ENCODE measurements around the gene SUGCT. TPM values are rescaled to one million over a fixed set of nuclear protein-coding genes. Genes with fewer than 3 reads are reported as not detected.

The SUGCT gene
- total RNA-seq, 1 donor from 2014 or later = 12.0 TPM

GRCh38 chr7:40509287-40509996 is 374.6 kb downstream of the SUGCT start:
- Histone ChIP-seq H3K4me3 (ENCODE audit: low read length in 3 of 3) (no peak overlapping the region), H3K9ac (ENCODE audit: low read depth in 1 of 3, low read length in 3 of 3) (no peak overlapping the region), H3K9me3 (ENCODE audit: control insufficient read depth in 3 of 3, low read length in 3 of 3) (peaks cover 0 to 2% (median 0%) of the 10 kb centered on the region in 3 donors), H3K4me1 (ENCODE audit: control insufficient read depth in 3 of 3, insufficient read depth in 3 of 3, low read length in 3 of 3) (no peaks in the 10 kb centered on the region), H3K27ac (ENCODE audit: low read depth, low read length) (no peak overlapping the region), H3K36me3 (ENCODE audit: control insufficient read depth in 3 of 3, insufficient read depth in 3 of 3, low read length in 3 of 3) (no peaks in the 10 kb centered on the region), H3K27me3 (ENCODE audit: control insufficient read depth in 3 of 3, insufficient read depth in 3 of 3, low read length in 3 of 3) (no peaks in the 10 kb centered on the region)

- Histone ChIP-seq H3K27me3 (ENCODE audit: control insufficient read depth in 3 of 3, insufficient read depth in 3 of 3, low read length in 3 of 3) (no peaks in the 10 kb centered on the region), H3K36me3 (ENCODE audit: control insufficient read depth in 3 of 3, insufficient read depth in 3 of 3, low read length in 3 of 3) (no peaks in the 10 kb centered on the region), H3K4me3 (ENCODE audit: low read length in 3 of 3) (no peak overlapping the region), H3K9me3 (ENCODE audit: control insufficient read depth in 3 of 3, low read length in 3 of 3) (no peaks in the 10 kb centered on the region), H3K4me1 (ENCODE audit: control insufficient read depth in 3 of 3, insufficient read depth in 3 of 3, low read length in 3 of 3) (no peaks in the 10 kb centered on the region), H3K27ac (ENCODE audit: low read depth, low read length) (no peak overlapping the region), H3K9ac (ENCODE audit: low read depth in 1 of 3, low read length in 3 of 3) (no peak overlapping the region)
These were observed 381.6 kb downstream of the SUGCT start for GRCh38 chr7:40516376-40516775.

- Histone ChIP-seq H3K9ac (ENCODE audit: low read depth in 1 of 3, low read length in 3 of 3) (no peak overlapping the region), H3K4me3 (ENCODE audit: low read length in 3 of 3) (no peak overlapping the region), H3K36me3 (ENCODE audit: control insufficient read depth in 3 of 3, insufficient read depth in 3 of 3, low read length in 3 of 3) (no peaks in the 10 kb centered on the region), H3K27me3 (ENCODE audit: control insufficient read depth in 3 of 3, insufficient read depth in 3 of 3, low read length in 3 of 3) (no peaks in the 10 kb centered on the region), H3K4me1 (ENCODE audit: control insufficient read depth in 3 of 3, insufficient read depth in 3 of 3, low read length in 3 of 3) (no peaks in the 10 kb centered on the region), H3K9me3 (ENCODE audit: control insufficient read depth in 3 of 3, low read length in 3 of 3) (no peaks in the 10 kb centered on the region), H3K27ac (ENCODE audit: low read depth, low read length) (no peak overlapping the region)
These were observed 384.2 kb downstream of the SUGCT start for GRCh38 chr7:40519009-40519408.

- Histone ChIP-seq H3K9ac (ENCODE audit: low read depth in 1 of 3, low read length in 3 of 3) (no peak overlapping the region), H3K27me3 (ENCODE audit: control insufficient read depth in 3 of 3, insufficient read depth in 3 of 3, low read length in 3 of 3) (no peaks in the 10 kb centered on the region), H3K9me3 (ENCODE audit: control insufficient read depth in 3 of 3, low read length in 3 of 3) (no peaks in the 10 kb centered on the region), H3K27ac (ENCODE audit: low read depth, low read length) (no peak overlapping the region), H3K4me1 (ENCODE audit: control insufficient read depth in 3 of 3, insufficient read depth in 3 of 3, low read length in 3 of 3) (peaks cover 0 to 6% (median 0%) of the 10 kb centered on the region in 3 donors), H3K36me3 (ENCODE audit: control insufficient read depth in 3 of 3, insufficient read depth in 3 of 3, low read length in 3 of 3) (no peaks in the 10 kb centered on the region), H3K4me3 (ENCODE audit: low read length in 3 of 3) (no peak overlapping the region)
These were observed 386.4 kb downstream of the SUGCT start for GRCh38 chr7:40520986-40521738.

GRCh38 chr7:40525764-40526163 is 391.0 kb downstream of the SUGCT start:
- Histone ChIP-seq H3K9me3 (ENCODE audit: control insufficient read depth in 3 of 3, low read length in 3 of 3) (no peaks in the 10 kb centered on the region), H3K9ac (ENCODE audit: low read depth in 1 of 3, low read length in 3 of 3) (no peak overlapping the region)

GRCh38 chr7:40526951-40527715 is 392.3 kb downstream of the SUGCT start:
- Histone ChIP-seq H3K27me3 (ENCODE audit: control insufficient read depth in 3 of 3, insufficient read depth in 3 of 3, low read length in 3 of 3) (no peaks in the 10 kb centered on the region), H3K4me1 (ENCODE audit: control insufficient read depth in 3 of 3, insufficient read depth in 3 of 3, low read length in 3 of 3) (peaks cover 0 to 6% (median 0%) of the 10 kb centered on the region in 3 donors), H3K27ac (ENCODE audit: low read depth, low read length) (no peak overlapping the region), H3K9me3 (ENCODE audit: control insufficient read depth in 3 of 3, low read length in 3 of 3) (no peaks in the 10 kb centered on the region), H3K9ac (ENCODE audit: low read depth in 1 of 3, low read length in 3 of 3) (no peak overlapping the region), H3K4me3 (ENCODE audit: low read length in 3 of 3) (no peak overlapping the region), H3K36me3 (ENCODE audit: control insufficient read depth in 3 of 3, insufficient read depth in 3 of 3, low read length in 3 of 3) (no peaks in the 10 kb centered on the region)

More at GRCh38 chr7:40525764-40526163, 391.0 kb downstream of the SUGCT start:
- Histone ChIP-seq H3K36me3 (ENCODE audit: control insufficient read depth in 3 of 3, insufficient read depth in 3 of 3, low read length in 3 of 3) (no peaks in the 10 kb centered on the region), H3K4me3 (ENCODE audit: low read length in 3 of 3) (no peak overlapping the region), H3K27ac (ENCODE audit: low read depth, low read length) (no peak overlapping the region), H3K4me1 (ENCODE audit: control insufficient read depth in 3 of 3, insufficient read depth in 3 of 3, low read length in 3 of 3) (peaks cover 0 to 6% (median 0%) of the 10 kb centered on the region in 3 donors), H3K27me3 (ENCODE audit: control insufficient read depth in 3 of 3, insufficient read depth in 3 of 3, low read length in 3 of 3) (no peaks in the 10 kb centered on the region)

- Histone ChIP-seq H3K27ac (ENCODE audit: low read depth, low read length) (no peak overlapping the region), H3K9me3 (ENCODE audit: control insufficient read depth in 3 of 3, low read length in 3 of 3) (no peaks in the 10 kb centered on the region), H3K4me3 (ENCODE audit: low read length in 3 of 3) (no peak overlapping the region), H3K4me1 (ENCODE audit: control insufficient read depth in 3 of 3, insufficient read depth in 3 of 3, low read length in 3 of 3) (peaks cover 0 to 6% (median 0%) of the 10 kb centered on the region in 3 donors), H3K27me3 (ENCODE audit: control insufficient read depth in 3 of 3, insufficient read depth in 3 of 3, low read length in 3 of 3) (no peaks in the 10 kb centered on the region), H3K36me3 (ENCODE audit: control insufficient read depth in 3 of 3, insufficient read depth in 3 of 3, low read length in 3 of 3) (no peaks in the 10 kb centered on the region), H3K9ac (ENCODE audit: low read depth in 1 of 3, low read length in 3 of 3) (no peak overlapping the region)
These were observed 392.9 kb downstream of the SUGCT start for GRCh38 chr7:40527723-40528122.

- H3K9me3 ChIP-seq (ENCODE audit: control insufficient read depth in 3 of 3, low read length in 3 of 3) = no peaks in the 10 kb centered on the region
These were observed 395.5 kb downstream of the SUGCT start for GRCh38 chr7:40530292-40530691.

GRCh38 chr7:40531956-40532355 is 397.2 kb downstream of the SUGCT start:
- H3K9ac ChIP-seq (ENCODE audit: low read depth in 1 of 3, low read length in 3 of 3) = no peak overlapping the region
- H3K4me1 ChIP-seq (ENCODE audit: control insufficient read depth in 3 of 3, insufficient read depth in 3 of 3, low read length in 3 of 3) = no peaks in the 10 kb centered on the region

More at GRCh38 chr7:40530292-40530691, 395.5 kb downstream of the SUGCT start:
- Histone ChIP-seq H3K9ac (ENCODE audit: low read depth in 1 of 3, low read length in 3 of 3) (no peak overlapping the region), H3K4me3 (ENCODE audit: low read length in 3 of 3) (no peak overlapping the region), H3K27ac (ENCODE audit: low read depth, low read length) (no peak overlapping the region), H3K27me3 (ENCODE audit: control insufficient read depth in 3 of 3, insufficient read depth in 3 of 3, low read length in 3 of 3) (no peaks in the 10 kb centered on the region), H3K36me3 (ENCODE audit: control insufficient read depth in 3 of 3, insufficient read depth in 3 of 3, low read length in 3 of 3) (no peaks in the 10 kb centered on the region), H3K4me1 (ENCODE audit: control insufficient read depth in 3 of 3, insufficient read depth in 3 of 3, low read length in 3 of 3) (peaks cover 0 to 6% (median 0%) of the 10 kb centered on the region in 3 donors)

More at GRCh38 chr7:40531956-40532355, 397.2 kb downstream of the SUGCT start:
- no peaks in the 10 kb centered on the region for H3K9me3 ChIP-seq (ENCODE audit: control insufficient read depth in 3 of 3, low read length in 3 of 3)
- H3K27ac ChIP-seq (ENCODE audit: low read depth, low read length) = no peak overlapping the region
- H3K27me3 ChIP-seq (ENCODE audit: control insufficient read depth in 3 of 3, insufficient read depth in 3 of 3, low read length in 3 of 3) = no peaks in the 10 kb centered on the region
- no peaks in the 10 kb centered on the region for H3K36me3 ChIP-seq (ENCODE audit: control insufficient read depth in 3 of 3, insufficient read depth in 3 of 3, low read length in 3 of 3)
- H3K4me3 ChIP-seq (ENCODE audit: low read length in 3 of 3) = no peak overlapping the region
